HepG2 (cell line): ENCODE results near the gene PAQR5.

Experiments used
- ATF7 ChIP-seq, 2 experiments: fragments of 450-650 bp in 1 of 2; sonication (generic) in 1 of 2; formaldehyde crosslinking in 1 of 2; IDR thresholded peaks; 2 replicates each; pipeline versions ENCODE4 v1.4.0 to v1.6.1; 2016 to 2020; ENCODE audit warnings: antibody characterized with exemption in 1 of 2, mild to moderate bottlenecking in 1 of 2, missing genetic modification reagents in 1 of 2
- CBX2 ChIP-seq, 2 experiments: fragments of 200-600 bp in 1 of 2; sonication (generic); formaldehyde crosslinking in 1 of 2; IDR thresholded peaks; 2 replicates each; pipeline versions ENCODE4 v1.7.0 to v1.8.1; 2018 to 2022; ENCODE audit warnings: low read depth in 2 of 2, low read length in 1 of 2, mild to moderate bottlenecking in 1 of 2, missing genetic modification reagents in 1 of 2
- CBX5 ChIP-seq: sonication (generic); formaldehyde crosslinking; IDR thresholded peaks from 2 replicates; pipeline ENCODE4 v1.4.0; 2020; ENCODE audit warnings: missing genetic modification reagents, borderline replicate concordance
- CTCF ChIP-seq: sonication (generic); formaldehyde crosslinking; IDR thresholded peaks from 2 replicates; pipeline ENCODE4 v1.5.0; 2020; ENCODE audit warnings: mild to moderate bottlenecking, missing genetic modification reagents, moderate library complexity
- ELK4 ChIP-seq: sonication (generic); formaldehyde crosslinking; IDR thresholded peaks from 2 replicates; pipeline ENCODE4 v1.9.0; 2021; ENCODE audit warnings: missing genetic modification reagents, borderline replicate concordance
- ETS1 ChIP-seq: sonication (generic); formaldehyde crosslinking; IDR thresholded peaks from 2 replicates; pipeline ENCODE4 v1.4.0; 2020; ENCODE audit warnings: missing genetic modification reagents
- HCFC1 ChIP-seq: fragments of 150-350 bp; IDR thresholded peaks from 2 replicates; pipeline ENCODE4 v1.6.1; 2014; ENCODE audit warnings: low read depth, low read length
- HDAC2 ChIP-seq: sonication (generic); formaldehyde crosslinking; IDR thresholded peaks from 2 replicates; pipeline ENCODE4 v1.4.0; 2020; ENCODE audit warnings: missing genetic modification reagents
- MLXIP ChIP-seq: sonication (generic); formaldehyde crosslinking; IDR thresholded peaks from 2 replicates; pipeline ENCODE4 v1.9.0; 2021; ENCODE audit warnings: missing genetic modification reagents, borderline replicate concordance
- REST ChIP-seq, 2 experiments: IDR thresholded peaks; 2 replicates each; pipeline ENCODE4 v1.6.1; 2011 to 2012; ENCODE audit warnings: low read length in 2 of 2, borderline replicate concordance in 1 of 2, low read depth in 1 of 2, mild to moderate bottlenecking in 1 of 2, moderate library complexity in 1 of 2
- ZNF263 ChIP-seq: sonication (generic); formaldehyde crosslinking; IDR thresholded peaks from 2 replicates; pipeline ENCODE4 v1.4.0; 2020; ENCODE audit warnings: missing genetic modification reagents
- ZNF460 ChIP-seq: sonication (generic); formaldehyde crosslinking; IDR thresholded peaks from 2 replicates; pipeline ENCODE4 v1.5.1; 2020; ENCODE audit warnings: missing genetic modification reagents, mild to moderate bottlenecking, borderline replicate concordance
- ZNF740 ChIP-seq: sonication (generic); formaldehyde crosslinking; IDR thresholded peaks from 2 replicates; pipeline ENCODE4 v1.4.0; 2020; ENCODE audit warnings: missing genetic modification reagents
- ZNF75D ChIP-seq: sonication (generic); formaldehyde crosslinking; IDR thresholded peaks from 2 replicates; pipeline ENCODE4 v1.8.1; 2023; ENCODE audit warnings: missing genetic modification reagents, mild to moderate bottlenecking, borderline replicate concordance

- TF ChIP-seq MLXIP (no peak), CBX2 (IDR thresholded peaks at IDR 0.05; ENCODE audit: low read depth, low read length) (no peak), CBX2 (CRISPR knock-in tag; IDR thresholded peaks at IDR 0.05; ENCODE audit: low read depth) (no peak), ZNF460 (CRISPR knock-in tag) (no peak), ATF7 (IDR thresholded peaks at IDR 0.05) (no peak), ATF7 (CRISPR knock-in tag; IDR thresholded peaks at IDR 0.05) (no peak), ETS1 (CRISPR knock-in tag) (no peak), REST (IDR thresholded peaks at IDR 0.05; ENCODE audit: borderline replicate concordance in 1 of 2, low read depth in 1 of 2, low read length in 2 of 2) (no peak), CBX5 (CRISPR knock-in tag) (no peak), CTCF (CRISPR knock-in tag) (no peak), ELK4 (no peak), HCFC1 (no peak), HDAC2 (CRISPR knock-in tag) (no peak), ZNF740 (no peak), ZNF75D (CRISPR knock-in tag) (no peak), ZNF263 (CRISPR knock-in tag) (no peak)
Observed at GRCh38 chr15:69317392-69317841, 18.7 kb downstream of the PAQR5 start.
